K562 (cell line): ENCODE data around the gene ANKS1A. TPM values are rescaled to one million over a fixed set of nuclear protein-coding genes. Genes with fewer than 3 reads are reported as not detected.

Experiments
- BRD4 ChIP-seq: fragments of 200-600 bp; sonication (generic); IDR thresholded peaks from 2 replicates; pipeline ENCODE4 v1.6.1; 2017; ENCODE audit warnings: inconsistent platforms
- CLOCK ChIP-seq: fragments of 250-450 bp; sonication (Bioruptor Pico); IDR thresholded peaks from 2 replicates; pipeline ENCODE4 v1.4.0; 2020; ENCODE audit warnings: mild to moderate bottlenecking, moderate library complexity, borderline replicate concordance
- CUX1 ChIP-seq: fragments of 200-800 bp; sonication (Bioruptor generic); IDR thresholded peaks from 2 replicates; pipeline ENCODE4 v1.6.1; 2016; ENCODE audit warnings: missing genetic modification characterization, missing compliant biosample characterization
- DEAF1 ChIP-seq: fragments of 450-650 bp; formaldehyde crosslinking; IDR thresholded peaks from 2 replicates; pipeline ENCODE4 v1.4.0; 2020; ENCODE audit warnings: mild to moderate bottlenecking, moderate library complexity
- GABPB2 ChIP-seq: fragments of 250-450 bp; sonication (Bioruptor Pico); conservative IDR thresholded peaks from 2 replicates; pipeline ENCODE4 v1.5.1; 2021; ENCODE audit warnings: mild to moderate bottlenecking
- HNRNPL ChIP-seq: fragments of 200-400 bp; formaldehyde crosslinking; IDR thresholded peaks from 2 replicates; pipeline ENCODE4 v1.6.1; 2017; ENCODE audit warnings: low read depth, mild to moderate bottlenecking, low read length
- MAFK ChIP-seq: IDR thresholded peaks from 2 replicates; pipeline ENCODE4 v1.6.1; 2011; ENCODE audit warnings: low read length, improper control_type of control experiment
- MBD1 ChIP-seq: fragments of 250-450 bp; sonication (Bioruptor Pico); IDR thresholded peaks from 2 replicates; pipeline ENCODE4 v1.8.0; 2022; ENCODE audit warnings: inconsistent platforms
- MCM5 ChIP-seq: fragments of 450-650 bp; IDR thresholded peaks from 2 replicates; pipeline ENCODE4 v1.6.1; 2016; ENCODE audit warnings: low read depth
- NFIC ChIP-seq: fragments of 450-650 bp; IDR thresholded peaks from 2 replicates; pipeline ENCODE4 v1.6.1; 2017; ENCODE audit warnings: mild to moderate bottlenecking, inconsistent platforms
- NR4A1 ChIP-seq, 2 experiments: fragments of 250-450 bp in 1 of 2; fragments of 450-650 bp in 1 of 2; sonication (Bioruptor Pico) in 1 of 2; IDR thresholded peaks; 2 replicates each; pipeline versions ENCODE4 v1.4.0 to v1.6.1; 2016 to 2020; ENCODE audit warnings: mild to moderate bottlenecking in 2 of 2, missing compliant biosample characterization in 1 of 2, missing genetic modification characterization in 1 of 2, moderate library complexity in 1 of 2
- POLR2H ChIP-seq: IDR thresholded peaks from 2 replicates; pipeline ENCODE4 v1.6.1; 2016; ENCODE audit warnings: missing genetic modification characterization, low read depth, mild to moderate bottlenecking, control low read depth, missing compliant biosample characterization, moderate library complexity
- RBM17 ChIP-seq: fragments of 200-400 bp; formaldehyde crosslinking; IDR thresholded peaks from 2 replicates; pipeline ENCODE4 v1.6.1; 2017; ENCODE audit warnings: low read depth, mild to moderate bottlenecking, low read length, borderline replicate concordance
- STAG1 ChIP-seq: sonication (generic); formaldehyde crosslinking; IDR thresholded peaks from 2 replicates; pipeline ENCODE4 v1.5.0; 2020; ENCODE audit warnings: missing genetic modification reagents, borderline replicate concordance
- TAL1 ChIP-seq: fragments of 450-650 bp; IDR thresholded peaks from 2 replicates; pipeline ENCODE4 v1.6.1; 2016; ENCODE audit warnings: mild to moderate bottlenecking
- ZNF347 ChIP-seq: fragments of 450-650 bp; formaldehyde crosslinking; IDR thresholded peaks from 2 replicates; pipeline ENCODE4 v1.4.0; 2020; ENCODE audit warnings: low read depth, mild to moderate bottlenecking, moderate library complexity
- polyA plus RNA-seq, 8 experiments: library from polyadenylated mRNA; depleted of rRNA in 4 of 8; stranded (reverse) in 5 of 8; unstranded in 3 of 8; fragments of >200 nt; fragmentation: Nextera tagmentation in 2 of 8; fragmentation: Illumina TruSeq in 1 of 8; extraction: Ambion mirVana in 2 of 8; extraction: Trizol in 1 of 8; gene quantifications; 2 replicates each; pipeline versions ENCODE4 v1.2.1 to v1.2.3, GENCODE V29; 2011 to 2014; ENCODE audit warnings: inconsistent platforms in 1 of 8, missing spikeins in 1 of 8
- total RNA-seq, 7 experiments: library from RNA; depleted of rRNA in 6 of 7; stranded (reverse); fragments of >200 nt in 6 of 7; fragmentation: Illumina TruSeq in 2 of 7; extraction: Trizol in 2 of 7; gene quantifications; 2 replicates each; pipeline versions ENCODE4 v1.2.1 to v1.2.3, GENCODE V29; 2011 to 2021; ENCODE audit warnings: low replicate concordance in 1 of 7

The ANKS1A gene
- total and polyA plus RNA-seq, 9 of the 15 experiments (the other 6 are each of a cell fraction or from before 2014, with no cell fraction given), result 1.1 to 13.8 (median 5.3) TPM

GRCh38 chr6:34865107-34865506 lies 23.9 kb upstream of the ANKS1A start (continued):
- 0 out of 2 replicates have a peak, but pooled peaks have one; percentile 49 for TF ChIP-seq CUX1 (CRISPR knock-in tag)
- TF ChIP-seq DEAF1 (CRISPR knock-in tag), result no peak
- TF ChIP-seq HNRNPL, result no peak
- TF ChIP-seq TAL1, result peak; percentile 98
- TF ChIP-seq NR4A1 (CRISPR knock-in tag; IDR thresholded peaks at IDR 0.05), result no peak
- TF ChIP-seq NR4A1 (tag; IDR thresholded peaks at IDR 0.05), result peak; percentile 63; the same call in 1 of the 2 replicates
- no peak for TF ChIP-seq ZNF347
- TF ChIP-seq CLOCK, result no peak
- no peak for TF ChIP-seq STAG1 (CRISPR knock-in tag)
- no peak for TF ChIP-seq GABPB2 (CRISPR knock-in tag)
- peak; percentile 66 for TF ChIP-seq POLR2H (tag)
- TF ChIP-seq NFIC, result peak; percentile 88
- no peak for TF ChIP-seq MAFK
- TF ChIP-seq MBD1 (CRISPR knock-in tag), result no peak
- TF ChIP-seq BRD4, result no peak
- TF ChIP-seq MCM5, result no peak
- no peak for TF ChIP-seq RBM17
